Spleen (tissue), 11 donors: Measurements from ENCODE around the gene LHFPL3. TPM values are rescaled to one million over a fixed set of nuclear protein-coding genes. Genes with fewer than 3 reads are reported as not detected.

Source experiments
- DNase-seq: peaks from one replicate; pipeline ENCODE4 v3.0.0-alpha.2; 2020
- H3K27ac ChIP-seq, 8 donors: fragments of 200-600 bp; sonication (generic) in 7 of 8; 1 replicate in 4 of 8; 2 replicates in 4 of 8; pipeline versions ENCODE4 v1.5.0 to v1.8.0; 2016 to 2021; ENCODE audit warnings: inconsistent platforms in 4 of 8, mild to moderate bottlenecking in 4 of 8, moderate library complexity in 1 of 8
- H3K27me3 ChIP-seq, 7 donors: fragments of 200-600 bp; sonication (generic) in 6 of 7; replicated peaks in 1 of 7; 1 replicate in 4 of 7; 2 replicates in 3 of 7; pipeline versions ENCODE4 v1.5.0 to v1.8.0; 2016 to 2021; ENCODE audit warnings: inconsistent platforms in 3 of 7, mild to moderate bottlenecking in 1 of 7
- H3K36me3 ChIP-seq, 6 donors: fragments of 200-600 bp; sonication (generic) in 5 of 6; 1 replicate in 4 of 6; 2 replicates in 2 of 6; pipeline versions ENCODE4 v1.5.0 to v1.8.0; 2016 to 2021; ENCODE audit warnings: inconsistent platforms in 2 of 6
- H3K4me1 ChIP-seq, 6 donors: fragments of 200-600 bp; sonication (generic) in 5 of 6; 1 replicate in 3 of 6; 2 replicates in 3 of 6; pipeline versions ENCODE4 v1.5.0 to v1.8.0; 2016 to 2021; ENCODE audit warnings: inconsistent platforms in 3 of 6
- H3K4me3 ChIP-seq, 8 donors: fragments of 200-600 bp; sonication (generic) in 7 of 8; 1 replicate in 4 of 8; 2 replicates in 4 of 8; pipeline versions ENCODE4 v1.5.0 to v1.8.0; 2016 to 2021; ENCODE audit warnings: inconsistent platforms in 4 of 8, mild to moderate bottlenecking in 4 of 8, moderate library complexity in 2 of 8
- H3K9me3 ChIP-seq, 8 donors: fragments of 200-600 bp; sonication (generic) in 7 of 8; 1 replicate in 4 of 8; 2 replicates in 4 of 8; pipeline versions ENCODE4 v1.5.0 to v1.8.0; 2016 to 2021; ENCODE audit warnings: inconsistent platforms in 4 of 8
- POLR2A ChIP-seq, 3 donors: fragments of 450-650 bp; IDR thresholded peaks; one replicate each; pipeline ENCODE4 v1.5.1; 2017; ENCODE audit warnings: antibody characterized with exemption in 3 of 3, mild to moderate bottlenecking in 1 of 3
- POLR2AphosphoS5 ChIP-seq, 3 donors: sonication (generic); formaldehyde crosslinking; IDR thresholded peaks; one replicate each; pipeline ENCODE4 v1.5.1; 2017; ENCODE audit warnings: antibody characterized with exemption in 3 of 3
- WGBS, 5 donors: extraction: QIAGEN DNeasy Blood & Tissue Kit in 3 of 5; methylation state at CpG; one replicate each; pipeline versions ENCODE4 v1.1.5 to v1.1.7; 2013 to 2018; 5-methylcytosine and 5-hydroxymethylcytosine counted together
- intact Hi-C: fragments of 100-400 bp; cut with DNase I; formaldehyde crosslinking; loops from one replicate; pipeline ENCODE4 v1.15.0; 2023; ENCODE audit warnings: low total_unique reads
- polyA plus RNA-seq, 3 donors: library from polyadenylated mRNA; stranded (reverse); fragments of 200-250 nt; gene quantifications; one replicate each; pipeline ENCODE4 v1.2.1, GENCODE V29; 2013
- total RNA-seq, 7 donors: library from RNA; depleted of rRNA in 3 of 7; stranded (reverse); fragments of >200 nt in 3 of 7; fragmentation: NEBNext Ultra II Directional in 4 of 7; extraction: Animal tissue kit (Norgen Biotek cat#: 25700) in 4 of 7; gene quantifications; one replicate each; pipeline versions ENCODE4 v1.1.0 to v1.2.1, GENCODE V29; 2016 to 2021
- TF ChIP-seq, protein P1 (sequence below), 11 experiments: fragments of 200-600 bp in 7 of 11; fragments of 450-650 bp in 4 of 11; sonication (generic) in 4 of 11; IDR thresholded peaks in 8 of 11; conservative IDR thresholded peaks in 3 of 11; 1 replicate in 7 of 11; 2 replicates in 4 of 11; pipeline versions ENCODE4 v1.4.0 to v1.8.0; 2016 to 2021; ENCODE audit warnings: antibody characterized with exemption in 11 of 11, inconsistent platforms in 4 of 11, mild to moderate bottlenecking in 1 of 11
- donor health status: healthy with polysubstance abuse.
- donor health status: DM: no; HTN: no; CAD: no; lungs with moderate emphysema.
- donor health status: DM: no; HTN: no; CAD: no.
- donor health status: Bipolar disorder and iron deficiency.
- donor health status: healthy.
- donor health status: DM: no; HTN: no; CAD: no.
- donor health status: DM: yes; HTN: yes; CAD: no.

LHFPL3 gene
- total and polyA plus RNA-seq, 10 donors = 0.07 to 1.0 (median 0.20) TPM; not detected in 3

DNA sequence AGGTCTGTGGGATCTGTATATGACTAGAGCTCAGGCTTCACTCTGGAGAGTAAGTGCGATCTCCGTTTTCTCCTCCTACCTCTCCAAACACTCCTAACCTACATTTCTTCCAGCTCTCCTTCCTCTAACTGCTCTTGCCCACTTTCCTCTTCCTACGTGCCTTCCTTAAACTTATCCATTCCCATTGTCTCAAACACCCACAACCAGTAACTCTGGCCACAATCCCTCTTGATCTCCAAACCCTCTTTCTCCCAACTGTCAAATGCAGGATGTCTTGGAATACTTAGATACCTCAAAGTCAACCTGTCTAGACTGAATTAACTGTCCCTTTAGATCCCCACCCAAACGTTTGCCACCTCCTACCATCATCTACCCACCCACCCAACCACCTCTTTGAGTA lies 471.9 kb downstream of the LHFPL3 start:
- intact Hi-C loops = no loop called here
- H3K27ac ChIP-seq = no peak overlapping the region
- peaks cover 0 to 31% (median 0%) of the 10 kb centered on the region in 7 donors for H3K27me3 ChIP-seq
- no peaks in the 10 kb centered on the region for H3K36me3 ChIP-seq
- H3K4me3 ChIP-seq = no peak overlapping the region
- 65 to 74% (median 70%) methylated on average over 4 of the region's 4 CpGs for WGBS, 5 donors
- TF ChIP-seq POLR2A (IDR thresholded peaks at IDR 0.05) (no peak), POLR2AphosphoS5 (IDR thresholded peaks at IDR 0.05) (no peak)
- TF ChIP-seq, protein P1, sequence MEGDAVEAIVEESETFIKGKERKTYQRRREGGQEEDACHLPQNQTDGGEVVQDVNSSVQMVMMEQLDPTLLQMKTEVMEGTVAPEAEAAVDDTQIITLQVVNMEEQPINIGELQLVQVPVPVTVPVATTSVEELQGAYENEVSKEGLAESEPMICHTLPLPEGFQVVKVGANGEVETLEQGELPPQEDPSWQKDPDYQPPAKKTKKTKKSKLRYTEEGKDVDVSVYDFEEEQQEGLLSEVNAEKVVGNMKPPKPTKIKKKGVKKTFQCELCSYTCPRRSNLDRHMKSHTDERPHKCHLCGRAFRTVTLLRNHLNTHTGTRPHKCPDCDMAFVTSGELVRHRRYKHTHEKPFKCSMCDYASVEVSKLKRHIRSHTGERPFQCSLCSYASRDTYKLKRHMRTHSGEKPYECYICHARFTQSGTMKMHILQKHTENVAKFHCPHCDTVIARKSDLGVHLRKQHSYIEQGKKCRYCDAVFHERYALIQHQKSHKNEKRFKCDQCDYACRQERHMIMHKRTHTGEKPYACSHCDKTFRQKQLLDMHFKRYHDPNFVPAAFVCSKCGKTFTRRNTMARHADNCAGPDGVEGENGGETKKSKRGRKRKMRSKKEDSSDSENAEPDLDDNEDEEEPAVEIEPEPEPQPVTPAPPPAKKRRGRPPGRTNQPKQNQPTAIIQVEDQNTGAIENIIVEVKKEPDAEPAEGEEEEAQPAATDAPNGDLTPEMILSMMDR (IDR thresholded peaks at IDR 0.05 in 8 of 11, conservative IDR thresholded peaks at IDR 0.05 in 3 of 11) = no peak
- H3K9me3 ChIP-seq = no peaks in the 10 kb centered on the region
- H3K4me1 ChIP-seq = peaks cover 0 to 6% (median 0%) of the 10 kb centered on the region in 6 donors
- DNase-seq = no peak

DNA sequence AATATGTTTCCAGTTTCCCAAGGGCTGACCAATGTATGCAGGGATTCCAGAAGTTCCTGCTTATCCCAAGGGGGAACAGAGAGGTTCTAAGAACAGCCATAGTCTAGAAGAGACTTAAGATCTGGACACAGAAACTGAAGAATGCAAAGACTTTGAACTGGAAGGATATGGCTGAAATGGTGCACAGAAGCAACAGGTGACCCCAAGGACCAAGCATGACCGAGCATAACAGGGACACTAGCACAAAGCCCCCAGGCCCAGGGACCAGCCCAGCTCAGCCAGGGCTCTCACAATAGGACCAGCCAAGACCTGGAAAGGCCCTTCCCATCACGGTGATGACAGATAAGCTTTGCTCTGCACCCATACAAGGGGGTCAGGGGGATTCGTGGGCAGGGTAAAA lies 472.6 kb downstream of the LHFPL3 start:
- intact Hi-C loops = no loop called here
- no peak overlapping the region for H3K27ac ChIP-seq
- 69 to 88% (median 73%) methylated on average over 3 of the region's 3 CpGs for WGBS, 5 donors

DNA sequence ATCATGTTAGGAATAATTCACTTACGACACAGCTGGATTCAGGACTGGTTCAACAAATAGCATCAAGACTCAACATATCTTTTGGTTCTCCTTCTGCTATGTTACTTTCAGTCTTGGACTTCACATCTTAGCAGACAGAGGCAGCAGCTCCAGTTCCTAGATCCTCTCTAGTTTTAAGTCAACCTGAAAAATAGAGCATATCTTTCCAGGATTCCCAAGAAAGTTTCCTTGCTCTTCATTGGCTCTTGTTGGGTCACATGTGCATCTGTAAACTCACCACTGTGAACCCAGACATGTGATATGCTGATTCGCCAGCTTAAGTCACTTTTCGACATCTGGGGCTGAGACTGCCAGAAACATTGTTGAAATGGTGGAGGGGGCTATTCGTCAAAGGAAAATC lies 475.5 kb downstream of the LHFPL3 start:
- H3K27me3 ChIP-seq = peaks cover 0 to 42% (median 4%) of the 10 kb centered on the region in 7 donors
- H3K4me3 ChIP-seq = no peak overlapping the region
- no peaks in the 10 kb centered on the region for H3K9me3 ChIP-seq
- WGBS, 5 donors = 87 to 94% (median 89%) methylated on average over 4 of the region's 4 CpGs
- no peak for DNase-seq
- no peaks in the 10 kb centered on the region for H3K36me3 ChIP-seq
- no peaks in the 10 kb centered on the region for H3K4me1 ChIP-seq
- H3K27ac ChIP-seq = no peak overlapping the region
- intact Hi-C loops = no loop called here
- no peak for TF ChIP-seq POLR2AphosphoS5 (IDR thresholded peaks at IDR 0.05)
- no peak for TF ChIP-seq POLR2A (IDR thresholded peaks at IDR 0.05)
- TF ChIP-seq, protein P1 (IDR thresholded peaks at IDR 0.05 in 8 of 11, conservative IDR thresholded peaks at IDR 0.05 in 3 of 11) = no peak

More for the DNA sequence above, 472.6 kb downstream of the LHFPL3 start:
- H3K4me1 ChIP-seq = peaks cover 0 to 2% (median 0%) of the 10 kb centered on the region in 6 donors
- no peaks in the 10 kb centered on the region for H3K36me3 ChIP-seq
- TF ChIP-seq, protein P1 (IDR thresholded peaks at IDR 0.05 in 8 of 11, conservative IDR thresholded peaks at IDR 0.05 in 3 of 11) = no peak
- TF ChIP-seq POLR2AphosphoS5 (IDR thresholded peaks at IDR 0.05) = no peak
- no peak for TF ChIP-seq POLR2A (IDR thresholded peaks at IDR 0.05)
- H3K9me3 ChIP-seq = no peaks in the 10 kb centered on the region
- DNase-seq = no peak
- peaks cover 0 to 31% (median 0%) of the 10 kb centered on the region in 7 donors for H3K27me3 ChIP-seq
- H3K4me3 ChIP-seq = no peak overlapping the region

DNA sequence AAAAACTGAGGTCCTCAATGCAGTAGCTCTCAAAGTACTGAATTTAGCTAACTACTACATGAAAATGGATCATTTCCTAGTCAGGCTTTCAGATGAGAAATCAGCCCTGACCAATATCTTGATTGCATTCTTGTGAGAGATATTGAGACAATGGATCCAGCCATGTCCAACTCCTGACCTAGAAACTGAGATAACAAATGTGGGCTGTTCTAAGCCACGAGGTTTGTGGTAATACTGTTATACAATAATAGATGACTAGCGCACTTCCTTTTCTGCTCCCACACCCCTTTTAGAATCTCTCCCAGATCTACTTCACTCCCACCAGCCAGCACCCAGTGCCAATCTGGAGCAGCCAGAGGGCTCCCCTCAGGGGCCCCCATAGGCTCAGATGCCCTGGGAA lies 476.3 kb downstream of the LHFPL3 start:
- WGBS, 5 donors = 59 to 65% (median 62%) methylated on average over 2 of the region's 2 CpGs
- H3K27ac ChIP-seq = no peak overlapping the region
- DNase-seq = no peak
- no peaks in the 10 kb centered on the region for H3K36me3 ChIP-seq
- TF ChIP-seq POLR2A (IDR thresholded peaks at IDR 0.05) (no peak), POLR2AphosphoS5 (IDR thresholded peaks at IDR 0.05) (no peak)
- TF ChIP-seq, protein P1 (IDR thresholded peaks at IDR 0.05 in 8 of 11, conservative IDR thresholded peaks at IDR 0.05 in 3 of 11) = no peak
- intact Hi-C loops = no loop called here
- H3K27me3 ChIP-seq = peaks cover 0 to 36% (median 0%) of the 10 kb centered on the region in 7 donors
- H3K9me3 ChIP-seq = no peaks in the 10 kb centered on the region
- no peak overlapping the region for H3K4me3 ChIP-seq
- H3K4me1 ChIP-seq = no peaks in the 10 kb centered on the region
